ENCODE results near the gene WDR44. TPM values are rescaled to one million over a fixed set of nuclear protein-coding genes. Genes with fewer than 3 reads are reported as not detected.

Gene WDR44
- total RNA-seq, 4 donors from 2014 or later, result 10.8 to 31.2 (median 15.0) TPM

DNA sequence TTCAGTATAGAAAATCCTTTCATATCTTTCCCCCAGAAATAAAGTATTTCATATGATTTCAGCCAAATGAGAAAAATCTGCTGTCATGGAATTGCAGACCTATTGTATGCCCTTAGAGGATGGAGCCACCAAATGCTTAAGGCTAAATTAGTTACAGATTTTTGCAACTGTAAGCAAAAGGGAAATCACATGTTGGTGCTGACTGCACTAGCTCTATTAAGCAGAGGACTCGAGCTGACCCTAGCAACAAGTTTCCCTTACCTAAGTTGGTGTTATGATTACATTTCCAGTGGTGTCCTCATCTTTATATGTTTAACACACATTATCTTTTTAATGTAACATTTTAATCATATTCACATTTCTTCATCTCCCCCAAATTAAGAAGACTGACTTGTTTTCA is 91.4 kb downstream of the WDR44 start:
- WGBS, 2 donors (ENCODE audit: low coverage in 1 of 2), result 68% methylated on average over 1 of the region's 1 CpG; no CpG with 5 or more reads in 1 of the 2 donors
- no peak for DNase-seq
- Histone ChIP-seq H3K4me1 (no peaks in the 10 kb centered on the region), H3K4me3 (no peak overlapping the region), H3K9me3 (no peaks in the 10 kb centered on the region), H3K27ac (no peak overlapping the region), H3K36me3 (no peaks in the 10 kb centered on the region), H3K27me3 (no peaks in the 10 kb centered on the region)
- in situ Hi-C loops (cut with MboI; ENCODE audit: low pct_ligation_motif_present in 1 of 4, low pct_unique_long_range_greater_than_20kb in 1 of 4, low sequenced_read_pairs in 3 of 4) (no loop called here), intact Hi-C loops (cut with DNase I; ENCODE audit: low total_unique reads) (no loop called here)
- TF ChIP-seq POLR2A (IDR thresholded peaks at IDR 0.05) (no peak), EP300 (IDR thresholded peaks at IDR 0.05; ENCODE audit: low read depth) (no peak), POLR2AphosphoS5 (IDR thresholded peaks at IDR 0.05) (no peak)
- TF ChIP-seq, protein P1, sequence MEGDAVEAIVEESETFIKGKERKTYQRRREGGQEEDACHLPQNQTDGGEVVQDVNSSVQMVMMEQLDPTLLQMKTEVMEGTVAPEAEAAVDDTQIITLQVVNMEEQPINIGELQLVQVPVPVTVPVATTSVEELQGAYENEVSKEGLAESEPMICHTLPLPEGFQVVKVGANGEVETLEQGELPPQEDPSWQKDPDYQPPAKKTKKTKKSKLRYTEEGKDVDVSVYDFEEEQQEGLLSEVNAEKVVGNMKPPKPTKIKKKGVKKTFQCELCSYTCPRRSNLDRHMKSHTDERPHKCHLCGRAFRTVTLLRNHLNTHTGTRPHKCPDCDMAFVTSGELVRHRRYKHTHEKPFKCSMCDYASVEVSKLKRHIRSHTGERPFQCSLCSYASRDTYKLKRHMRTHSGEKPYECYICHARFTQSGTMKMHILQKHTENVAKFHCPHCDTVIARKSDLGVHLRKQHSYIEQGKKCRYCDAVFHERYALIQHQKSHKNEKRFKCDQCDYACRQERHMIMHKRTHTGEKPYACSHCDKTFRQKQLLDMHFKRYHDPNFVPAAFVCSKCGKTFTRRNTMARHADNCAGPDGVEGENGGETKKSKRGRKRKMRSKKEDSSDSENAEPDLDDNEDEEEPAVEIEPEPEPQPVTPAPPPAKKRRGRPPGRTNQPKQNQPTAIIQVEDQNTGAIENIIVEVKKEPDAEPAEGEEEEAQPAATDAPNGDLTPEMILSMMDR (IDR thresholded peaks at IDR 0.05), result no peak

DNA sequence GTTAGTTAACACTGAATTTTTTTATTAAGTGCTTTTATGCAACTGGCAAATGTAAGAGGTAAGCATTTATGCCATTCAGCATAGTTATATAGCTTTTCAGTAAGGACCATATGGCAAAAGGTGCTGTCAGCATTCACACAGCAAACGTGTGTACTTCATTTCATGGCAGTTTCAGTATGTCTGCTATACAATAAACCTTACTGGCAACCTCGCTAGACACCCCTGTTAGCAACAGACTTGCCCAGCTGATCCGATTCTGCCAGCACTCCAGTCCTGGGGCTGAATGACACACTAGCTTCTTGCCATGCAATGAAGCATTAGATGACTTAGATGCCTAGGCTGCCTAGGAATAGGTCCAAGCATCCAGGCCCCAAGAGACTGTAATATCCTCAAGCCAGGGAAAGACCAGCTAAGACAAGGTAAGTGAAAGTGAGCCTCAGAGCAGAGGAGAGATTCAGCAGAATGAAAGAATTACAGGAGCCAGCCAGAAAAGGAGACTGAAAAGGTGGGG is 102.4 kb downstream of the WDR44 start:
- Histone ChIP-seq H3K4me3 (no peak overlapping the region), H3K4me1 (no peaks in the 10 kb centered on the region), H3K27me3 (no peaks in the 10 kb centered on the region), H3K9me3 (no peaks in the 10 kb centered on the region), H3K27ac (no peak overlapping the region), H3K36me3 (no peaks in the 10 kb centered on the region)
- DNase-seq, result no peak
- in situ Hi-C loops (cut with MboI; ENCODE audit: low pct_ligation_motif_present in 1 of 4, low pct_unique_long_range_greater_than_20kb in 1 of 4, low sequenced_read_pairs in 3 of 4) (no loop called here), intact Hi-C loops (cut with DNase I; ENCODE audit: low total_unique reads) (no loop called here)
- 64% methylated on average over 3 of the region's 3 CpGs; no CpG with 5 or more reads in 1 of the 2 donors for WGBS, 2 donors (ENCODE audit: low coverage in 1 of 2)
- TF ChIP-seq EP300 (IDR thresholded peaks at IDR 0.05; ENCODE audit: low read depth), result no peak
- TF ChIP-seq POLR2A (IDR thresholded peaks at IDR 0.05), result no peak
- TF ChIP-seq, protein P1 (IDR thresholded peaks at IDR 0.05), result no peak
- TF ChIP-seq POLR2AphosphoS5 (IDR thresholded peaks at IDR 0.05), result no peak

DNA sequence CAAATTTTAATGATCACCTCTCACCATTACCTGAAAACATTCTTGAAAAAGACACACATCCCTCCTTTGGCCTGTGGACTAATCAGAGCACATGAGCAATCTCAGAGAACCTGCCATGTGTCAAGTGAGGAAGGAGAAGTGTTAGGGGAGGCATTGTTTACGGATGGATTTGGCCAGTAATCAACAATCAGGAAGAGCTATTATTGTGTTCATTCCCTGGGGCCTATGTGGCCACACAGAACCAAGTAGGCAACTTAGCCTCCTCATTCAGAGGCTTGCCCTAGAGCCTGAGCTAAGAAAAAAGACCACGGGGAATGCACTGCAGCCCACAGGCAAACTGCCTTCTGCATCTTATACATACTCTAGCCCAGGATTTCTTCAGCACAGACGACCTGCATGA is 109.1 kb downstream of the WDR44 start:
- Histone ChIP-seq H3K27me3 (no peaks in the 10 kb centered on the region), H3K9me3 (no peaks in the 10 kb centered on the region), H3K4me1 (no peaks in the 10 kb centered on the region), H3K4me3 (no peak overlapping the region), H3K36me3 (no peaks in the 10 kb centered on the region), H3K27ac (no peak overlapping the region)
- TF ChIP-seq, protein P1 (IDR thresholded peaks at IDR 0.05), result no peak
- TF ChIP-seq EP300 (IDR thresholded peaks at IDR 0.05; ENCODE audit: low read depth) (no peak), POLR2AphosphoS5 (IDR thresholded peaks at IDR 0.05) (no peak), POLR2A (IDR thresholded peaks at IDR 0.05) (no peak)
- in situ Hi-C loops (cut with MboI; ENCODE audit: low pct_ligation_motif_present in 1 of 4, low pct_unique_long_range_greater_than_20kb in 1 of 4, low sequenced_read_pairs in 3 of 4), result loop anchor here in 2 of 4 donors (25.0 kb wide), 2 partner anchors 157 to 357 kb away; partner anchors contain the start of gene ZCCHC12 (in 2 of the 2)
- 78 to 90% methylated on average over 2 to 3 of the region's 3 CpGs for WGBS, 2 donors (ENCODE audit: low coverage in 1 of 2)
- intact Hi-C loops (cut with DNase I; ENCODE audit: low total_unique reads), result no loop called here
- DNase-seq, result no peak

DNA sequence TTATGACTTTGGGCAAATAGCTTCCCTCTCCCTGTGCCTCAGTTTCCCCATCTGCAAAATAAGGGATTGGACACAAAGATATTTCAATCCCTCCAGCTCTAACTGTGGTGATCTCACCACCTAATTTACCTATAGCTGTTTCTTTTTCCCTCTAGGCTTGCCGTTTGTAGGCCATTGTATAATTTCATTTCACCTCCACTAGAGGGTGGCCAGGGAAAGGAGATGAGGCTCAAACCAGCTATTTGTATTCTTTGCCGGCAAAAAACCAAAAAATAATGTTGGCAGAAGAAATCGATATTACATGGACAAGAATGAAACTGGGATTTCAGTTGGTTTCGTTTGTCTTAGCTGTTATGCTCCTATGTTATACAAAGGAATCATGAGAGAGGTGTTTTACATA is 113.6 kb downstream of the WDR44 start:
- H3K9me3 ChIP-seq, result no peaks in the 10 kb centered on the region
- no peaks in the 10 kb centered on the region for H3K27me3 ChIP-seq
- no peak overlapping the region for H3K27ac ChIP-seq
- DNase-seq, result no peak
- no peak overlapping the region for H3K4me3 ChIP-seq
- no peaks in the 10 kb centered on the region for H3K36me3 ChIP-seq
- intact Hi-C loops (cut with DNase I; ENCODE audit: low total_unique reads), result no loop called here
- no peak for TF ChIP-seq EP300 (IDR thresholded peaks at IDR 0.05; ENCODE audit: low read depth)
- TF ChIP-seq, protein P1 (IDR thresholded peaks at IDR 0.05), result peak; percentile 28 to 44 (median 36)
- WGBS, 2 donors (ENCODE audit: low coverage in 1 of 2), result 35% methylated on average over 4 of the region's 4 CpGs; no CpG with 5 or more reads in 1 of the 2 donors
- in situ Hi-C loops (cut with MboI; ENCODE audit: low pct_ligation_motif_present in 1 of 4, low pct_unique_long_range_greater_than_20kb in 1 of 4, low sequenced_read_pairs in 3 of 4), result loop anchor here in 2 of 4 donors (25.0 kb wide), 2 partner anchors 153 to 353 kb away; partner anchors contain the start of gene ZCCHC12 (in 2 of the 2)
- H3K4me1 ChIP-seq, result no peaks in the 10 kb centered on the region

Measured in transverse colon (tissue), 4 donors.